Stimulated activated CD8-positive, alpha-beta memory T cell treated with anti-CD3 and anti-CD28 coated beads, Interleukin-12 subunit alpha, Interleukin-12 subunit beta, amount 100 ng/mL, for 1 hour (primary cell): ENCODE results near the gene NUFIP2.
"Not testable (repeated sequence)": the region's sequence is repeated elsewhere in the genome, so short reads cannot be mapped to it uniquely, and the experiment has no call there.

Experiments used
- DNase-seq: peaks from one replicate; pipeline ENCODE4 v3.0.0-alpha.2; 2020; ENCODE audit warnings: low read depth

The NUFIP2 gene

GRCh38 chr17:29293890-29294579, at the start of gene NUFIP2:
Gene NUFIP2 (minus strand): TSS chr17:29294148. CDS start chr17:29294059, 89 bp downstream.
- DNase-seq = peak; percentile 97

GRCh38 chr17:29342158-29342765, 48.3 kb upstream of the NUFIP2 start:
- DNase-seq = no peak

GRCh38 chr17:29341726-29342125, 47.8 kb upstream of the NUFIP2 start:
- no peak for DNase-seq

- DNase-seq = not testable (repeated sequence)
These were observed 45.1 kb upstream of the NUFIP2 start for GRCh38 chr17:29339016-29339415.

GRCh38 chr17:29331708-29332085, 37.7 kb upstream of the NUFIP2 start:
- no peak for DNase-seq

GRCh38 chr17:29331075-29331707, 37.2 kb upstream of the NUFIP2 start:
- DNase-seq = no peak

GRCh38 chr17:29327412-29327811, 33.5 kb upstream of the NUFIP2 start:
- DNase-seq = no peak

- DNase-seq = no peak
These were observed 32.3 kb upstream of the NUFIP2 start for GRCh38 chr17:29326023-29326813.

- DNase-seq = no peak
These were observed 28.4 kb upstream of the NUFIP2 start for GRCh38 chr17:29322363-29322762.

GRCh38 chr17:29303386-29303785, 9.4 kb upstream of the NUFIP2 start:
- no peak for DNase-seq

GRCh38 chr17:29299031-29299430, 5.1 kb upstream of the NUFIP2 start:
- no peak for DNase-seq

- DNase-seq = no peak
These were observed 1.5 kb upstream of the NUFIP2 start for GRCh38 chr17:29295420-29295819.

GRCh38 chr17:29294580-29294900, 592 bp upstream of the NUFIP2 start:
- no peak for DNase-seq

- peak; percentile 27 for DNase-seq
These were observed 707 bp downstream of the NUFIP2 start for GRCh38 chr17:29292992-29293889.

- peak; percentile 39 for DNase-seq
These were observed 1.6 kb downstream of the NUFIP2 start for GRCh38 chr17:29292071-29292991.

- no peak for DNase-seq
These were observed 2.7 kb downstream of the NUFIP2 start for GRCh38 chr17:29291163-29291752.

GRCh38 chr17:29289852-29290251, 4.1 kb downstream of the NUFIP2 start:
- DNase-seq = no peak

GRCh38 chr17:29283961-29284360, 10.0 kb downstream of the NUFIP2 start:
- no peak for DNase-seq

- DNase-seq = no peak
These were observed 10.5 kb downstream of the NUFIP2 start for GRCh38 chr17:29283496-29283895.

GRCh38 chr17:29279397-29280070, 14.4 kb downstream of the NUFIP2 start:
- DNase-seq = no peak
